ENCODE measurements around the gene ARMC6. TPM values are rescaled to one million over a fixed set of nuclear protein-coding genes. Genes with fewer than 3 reads are reported as not detected.

The ARMC6 gene
- total and polyA plus RNA-seq, 2 of the 13 experiments (the other 11 are each of a cell fraction or from before 2014, with no cell fraction given), result 16.2 to 36.8 TPM

GRCh38 chr19:19096641-19097627 is 63.5 kb downstream of the ARMC6 start (continued):
- TF ChIP-seq ZNF280D (CRISPR knock-in tag; IDR thresholded peaks at IDR 0.05), result peak; percentile 75
- TF ChIP-seq SRF (IDR thresholded peaks at IDR 0.05; ENCODE audit: low read depth, low read length), result no peak
- peak; percentile 97 for TF ChIP-seq NR2F6 (IDR thresholded peaks at IDR 0.05)
- TF ChIP-seq NR2F6 (CRISPR knock-in tag; IDR thresholded peaks at IDR 0.05), result peak; percentile 99
- peak; percentile 63 for TF ChIP-seq ATF1 (CRISPR knock-in tag; IDR thresholded peaks at IDR 0.05)
- peak; percentile 71; the same call in 1 of the 2 replicates for TF ChIP-seq ZNF501 (CRISPR knock-in tag; IDR thresholded peaks at IDR 0.05)
- TF ChIP-seq ZNF784 (CRISPR knock-in tag; IDR thresholded peaks at IDR 0.05; ENCODE audit: borderline replicate concordance), result peak; percentile 87; the same call in 1 of the 2 replicates
- TF ChIP-seq YEATS4 (CRISPR knock-in tag; IDR thresholded peaks at IDR 0.05; ENCODE audit: borderline replicate concordance), result peak; percentile 76; the same call in 1 of the 2 replicates
- TF ChIP-seq ZNF230 (CRISPR knock-in tag; IDR thresholded peaks at IDR 0.05), result no peak
- TF ChIP-seq ZNF281 (CRISPR knock-in tag; IDR thresholded peaks at IDR 0.05; ENCODE audit: borderline replicate concordance), result peak; percentile 49
- TF ChIP-seq GATAD2A (CRISPR knock-in tag; IDR thresholded peaks at IDR 0.05), result peak; percentile 98
- no peak for TF ChIP-seq FOXP1 (IDR thresholded peaks at IDR 0.05)
- TF ChIP-seq FOXP1 (CRISPR knock-in tag; IDR thresholded peaks at IDR 0.05), result peak; percentile 84
- peak; percentile 72; the same call in 1 of the 2 replicates for TF ChIP-seq ZNF740 (CRISPR knock-in tag; IDR thresholded peaks at IDR 0.05)
- no peak for TF ChIP-seq NFIB (CRISPR knock-in tag; IDR thresholded peaks at IDR 0.05; ENCODE audit: borderline replicate concordance)
- TF ChIP-seq ZNF687 (CRISPR knock-in tag; IDR thresholded peaks at IDR 0.05), result peak; percentile 100
- peak; percentile 87 for TF ChIP-seq TOPORS (CRISPR knock-in tag; IDR thresholded peaks at IDR 0.05)

Measured in HepG2 (cell line).